Activated CD8-positive, alpha-beta memory T cell treated with anti-CD3 and anti-CD28 coated beads for 36 hours (primary cell): ENCODE results near the gene RCAN2. TPM values are rescaled to one million over a fixed set of nuclear protein-coding genes. Genes with fewer than 3 reads are reported as not detected.

Experiments used
- CTCF ChIA-PET: fragments of 350-600 bp; sonication (Branson Sonifier 250); formaldehyde crosslinking; loops from one replicate; lab custom pipeline; 2021; ENCODE audit warnings: antibody characterized with exemption; lab: Charles Lee
- POLR2A ChIA-PET: fragments of 350-600 bp; sonication (Branson Sonifier 250); formaldehyde crosslinking; loops from one replicate; lab custom pipeline; 2021; ENCODE audit warnings: antibody characterized with exemption; lab: Charles Lee
- total RNA-seq, 2 experiments: library from RNA; stranded (reverse); gene quantifications; one replicate each; pipeline ENCODE4 v1.2.3, GENCODE V29; 2021

The RCAN2 gene
- total RNA-seq, 2 experiments from 2014 or later, result 0.36 to 0.55 TPM

DNA sequence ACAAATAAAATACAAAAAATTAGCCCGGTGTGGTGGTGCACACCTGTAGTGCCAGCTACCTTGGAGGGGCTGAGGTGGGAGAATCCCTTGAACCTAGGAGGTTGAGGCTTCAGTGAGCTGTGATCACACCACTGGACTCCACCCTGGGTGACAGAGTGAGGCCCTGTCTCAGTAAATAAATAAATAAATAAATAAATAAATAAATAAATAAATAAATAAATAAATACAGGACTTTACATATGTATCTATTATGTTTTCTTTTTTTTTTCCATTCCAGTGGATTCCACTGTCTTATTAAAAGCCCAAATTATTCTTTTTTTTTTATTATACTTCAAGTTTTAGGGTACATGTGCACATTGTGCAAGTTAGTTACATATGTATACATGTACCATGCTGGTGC, 279.3 kb downstream of the RCAN2 start:
- CTCF ChIA-PET, result no interaction called here
- POLR2A ChIA-PET, result no interaction called here

DNA sequence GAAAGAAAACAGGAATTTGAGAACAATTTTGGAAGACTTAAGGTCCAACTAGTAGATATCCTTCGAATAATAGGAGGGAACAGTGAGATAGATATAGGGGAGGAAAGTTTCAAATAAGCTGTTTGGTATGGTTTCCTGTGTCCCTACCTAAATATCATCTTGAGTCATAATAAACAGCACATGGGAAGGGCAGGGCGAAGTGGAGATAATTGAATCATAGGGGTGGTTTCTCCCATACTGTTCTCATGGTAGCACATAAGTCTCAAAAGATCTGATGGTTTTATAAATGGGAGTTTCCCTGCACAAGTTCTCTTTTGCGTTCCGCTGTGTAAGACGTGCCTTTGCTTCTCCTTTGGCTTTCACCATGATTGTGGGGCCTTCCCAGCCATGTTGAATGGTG, 281.0 kb downstream of the RCAN2 start:
- CTCF ChIA-PET, result no interaction called here
- POLR2A ChIA-PET, result no interaction called here

- ChIA-PET POLR2A (no interaction called here), CTCF (no interaction called here)
Observed at GRCh38 chr6:46208303-46208702, 282.9 kb downstream of the RCAN2 start.

GRCh38 chr6:46207174-46207573, 284.1 kb downstream of the RCAN2 start:
- CTCF ChIA-PET, result interaction anchor here (0.6 kb wide), 1 partner anchor 14 kb away, joined by 3 read pairs; no protein-coding TSS in a partner anchor
- POLR2A ChIA-PET, result no interaction called here

- ChIA-PET POLR2A (no interaction called here), CTCF (no interaction called here)
Observed at GRCh38 chr6:46204880-46205650, 286.2 kb downstream of the RCAN2 start.

GRCh38 chr6:46203391-46204177, 287.7 kb downstream of the RCAN2 start:
- ChIA-PET POLR2A (no interaction called here), CTCF (no interaction called here)

DNA sequence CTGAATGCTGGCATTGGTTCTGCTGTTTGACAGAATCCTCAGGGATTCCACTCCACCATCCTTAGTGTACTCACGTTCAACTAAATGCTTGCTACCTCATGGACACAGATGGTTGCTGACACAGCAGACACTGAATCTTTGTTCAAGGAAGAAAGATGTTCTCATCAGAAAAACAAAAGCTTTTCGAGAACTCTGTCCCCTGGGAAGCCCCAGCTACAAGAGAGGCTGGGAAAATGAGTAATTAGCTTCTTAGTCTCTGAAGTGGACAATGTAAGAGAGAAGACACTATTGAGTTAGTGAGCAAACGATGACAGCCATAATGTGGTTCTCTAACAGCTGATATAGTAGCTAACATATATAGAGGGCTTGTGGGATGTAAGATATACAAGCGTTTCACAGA, 289.5 kb downstream of the RCAN2 start:
- CTCF ChIA-PET, result no interaction called here
- POLR2A ChIA-PET, result no interaction called here

DNA sequence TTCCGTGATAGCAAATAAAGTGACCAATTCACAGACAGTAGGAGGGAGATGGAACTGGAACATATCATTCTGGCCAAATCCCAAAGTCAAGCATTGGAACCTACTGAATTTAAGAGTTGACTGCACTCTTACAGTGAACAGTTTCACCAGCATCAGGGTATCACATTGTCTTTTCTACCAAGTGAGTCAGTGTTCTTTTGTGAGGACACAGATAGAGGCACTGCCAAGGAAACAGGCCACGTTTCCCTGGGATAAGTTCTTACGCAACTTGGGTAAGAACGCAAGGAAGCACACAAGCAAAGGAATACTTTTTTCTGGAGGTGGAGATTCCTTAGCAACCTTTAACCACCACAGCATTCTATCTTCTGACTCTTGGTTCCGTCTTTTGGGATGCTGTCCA, 291.9 kb downstream of the RCAN2 start:
- ChIA-PET POLR2A (no interaction called here), CTCF (no interaction called here)

DNA sequence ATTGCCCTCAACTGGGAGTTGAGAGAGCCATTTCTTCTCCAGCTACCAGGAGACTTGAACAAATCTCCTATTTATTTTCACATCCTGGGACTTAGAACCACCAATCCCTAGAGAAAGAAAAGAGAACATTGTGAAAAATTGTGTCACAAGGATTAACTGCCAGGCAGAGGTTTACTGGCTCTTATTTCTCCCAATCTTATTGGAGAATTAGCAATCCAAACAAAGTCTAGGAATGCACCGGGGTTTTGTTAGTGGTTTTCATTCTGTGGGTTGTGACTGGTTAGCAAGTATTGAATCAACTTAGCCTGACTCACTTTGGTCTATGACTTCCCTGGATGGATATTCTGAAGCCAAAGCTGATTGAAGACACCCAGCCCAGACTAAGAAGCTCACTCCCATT, 299.3 kb downstream of the RCAN2 start:
- POLR2A ChIA-PET, result no interaction called here

GRCh38 chr6:46190889-46191288, 300.4 kb downstream of the RCAN2 start:
- ChIA-PET POLR2A (no interaction called here), CTCF (no interaction called here)

More for the DNA sequence above, 299.3 kb downstream of the RCAN2 start:
- CTCF ChIA-PET, result no interaction called here

- ChIA-PET POLR2A (no interaction called here), CTCF (no interaction called here)
Observed at GRCh38 chr6:46189726-46190125, 301.5 kb downstream of the RCAN2 start.

DNA sequence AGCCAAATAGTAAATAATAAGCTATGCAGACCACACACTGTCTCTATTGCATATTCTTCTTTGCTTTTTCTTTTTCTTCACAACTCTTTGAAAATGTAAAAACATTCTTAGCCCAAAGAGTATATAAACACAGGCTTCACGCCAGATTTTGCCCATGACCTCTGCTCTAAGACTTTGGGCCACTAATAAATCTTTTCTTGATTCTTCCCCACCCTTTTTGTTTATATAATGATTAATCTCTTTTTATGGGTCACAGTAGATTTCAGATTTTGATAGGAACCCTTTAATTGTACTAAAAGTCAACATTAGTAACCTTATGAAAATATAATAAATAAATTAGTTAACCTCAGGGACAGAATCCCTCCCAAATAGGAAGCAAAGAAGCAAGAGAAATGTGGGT, 304.7 kb downstream of the RCAN2 start:
- CTCF ChIA-PET, result interaction anchor here (1.8 kb wide), 1 partner anchor 96 kb away, joined by 5 read pairs; no protein-coding TSS in a partner anchor
- POLR2A ChIA-PET, result no interaction called here

- ChIA-PET CTCF (no interaction called here), POLR2A (no interaction called here)
Observed at GRCh38 chr6:46184114-46184513, 307.1 kb downstream of the RCAN2 start.

DNA sequence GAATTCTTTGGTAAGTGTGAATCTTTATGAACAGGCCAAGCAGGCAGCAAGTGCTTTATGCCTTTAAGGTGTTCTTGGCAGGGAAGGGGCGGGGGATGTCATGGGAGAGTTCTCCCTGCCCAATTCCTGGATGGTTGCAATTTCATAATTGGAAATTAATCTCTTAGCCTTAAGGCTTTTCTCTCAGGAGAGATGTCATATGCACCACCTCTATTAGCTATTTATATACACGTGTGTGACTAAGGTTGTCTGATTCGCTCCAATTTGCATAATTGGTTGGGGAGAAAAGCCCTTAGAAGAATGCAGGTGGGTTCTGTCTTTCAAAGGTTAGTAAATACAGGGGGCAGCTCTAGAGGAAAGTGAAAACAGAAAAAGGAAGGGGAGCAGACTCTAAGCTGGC, 315.3 kb downstream of the RCAN2 start:
- CTCF ChIA-PET, result no interaction called here
- POLR2A ChIA-PET, result interaction anchor here (0.5 kb wide), 1 partner anchor 111 kb away, joined by 3 read pairs; no protein-coding TSS in a partner anchor

- ChIA-PET POLR2A (no interaction called here), CTCF (no interaction called here)
Observed at GRCh38 chr6:46175446-46175845, 315.8 kb downstream of the RCAN2 start.

- POLR2A ChIA-PET, result no interaction called here
Observed at GRCh38 chr6:46174904-46175303, 316.3 kb downstream of the RCAN2 start.

DNA sequence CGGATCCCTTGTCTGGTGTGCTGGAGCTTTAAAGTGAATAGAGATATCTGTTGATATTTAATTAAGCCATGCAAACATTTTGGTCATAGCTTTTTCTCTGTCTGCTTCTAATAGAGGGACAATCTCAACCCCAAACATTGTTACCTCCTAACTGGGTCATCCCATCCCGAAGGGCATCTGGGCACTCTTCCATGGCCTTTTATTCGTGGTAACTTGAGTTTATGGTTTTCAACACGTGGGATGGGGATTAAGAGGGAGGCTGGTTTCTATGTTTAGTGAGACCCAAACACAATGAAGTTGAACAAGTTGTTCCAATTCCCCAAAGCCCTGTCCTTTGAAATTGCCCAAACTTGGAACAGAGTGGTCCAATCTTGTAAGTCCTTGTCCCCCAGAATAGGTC, 319.1 kb downstream of the RCAN2 start:
- POLR2A ChIA-PET, result no interaction called here
- CTCF ChIA-PET, result no interaction called here

More at GRCh38 chr6:46174904-46175303, 316.3 kb downstream of the RCAN2 start:
- CTCF ChIA-PET, result no interaction called here
